Stomach (tissue), 9 donors: Measurements from ENCODE around the gene ZDHHC18. TPM values are rescaled to one million over a fixed set of nuclear protein-coding genes. Genes with fewer than 3 reads are reported as not detected.

Experiments
- DNase-seq, 2 donors: peaks; one replicate each; pipeline versions ENCODE4 v3.0.0 to v3.0.0-alpha.2; 2013 to 2019
- H3K27ac ChIP-seq, 5 donors: fragments of 200-600 bp in 4 of 5; sonication (generic) in 4 of 5; one replicate each; pipeline ENCODE4 v1.5.1; 2013 to 2019; ENCODE audit warnings: mild to moderate bottlenecking in 1 of 5, moderate library complexity in 1 of 5
- H3K27me3 ChIP-seq, 3 donors: fragments of 200-600 bp; sonication (generic); one replicate each; pipeline ENCODE4 v1.5.1; 2017 to 2019; ENCODE audit warnings: mixed run types in 1 of 3
- H3K36me3 ChIP-seq, 4 donors: fragments of 200-600 bp; sonication (generic); 1 replicate in 3 of 4; 2 replicates in 1 of 4; pipeline ENCODE4 v1.5.1; 2016 to 2019
- H3K4me1 ChIP-seq, 4 donors: fragments of 200-600 bp; sonication (generic); one replicate each; pipeline ENCODE4 v1.5.1; 2016 to 2019
- H3K4me3 ChIP-seq, 4 donors: fragments of 200-600 bp; sonication (generic) in 3 of 4; one replicate each; pipeline ENCODE4 v1.5.1; 2016 to 2019; ENCODE audit warnings: mild to moderate bottlenecking in 1 of 4
- H3K9me3 ChIP-seq, 4 donors: fragments of 200-600 bp; sonication (generic); one replicate each; pipeline ENCODE4 v1.5.1; 2016 to 2019
- CTCF ChIP-seq, 7 experiments: fragments of 450-650 bp in 4 of 7; fragments of 200-600 bp in 3 of 7; sonication (generic) in 3 of 7; IDR thresholded peaks; one replicate each; pipeline ENCODE4 v1.5.1; 2016 to 2019; ENCODE audit warnings: antibody characterized with exemption in 7 of 7, control low read depth in 2 of 7, mild to moderate bottlenecking in 1 of 7
- EP300 ChIP-seq: sonication (generic); formaldehyde crosslinking; IDR thresholded peaks from one replicate; pipeline ENCODE4 v1.6.1; 2017; ENCODE audit warnings: antibody characterized with exemption
- POLR2A ChIP-seq, 4 donors: fragments of 450-650 bp; IDR thresholded peaks; one replicate each; pipeline ENCODE4 v1.6.1; 2016; ENCODE audit warnings: antibody characterized with exemption in 4 of 4, control low read depth in 2 of 4, mild to moderate bottlenecking in 1 of 4, moderate library complexity in 1 of 4
- POLR2AphosphoS5 ChIP-seq, 3 donors: sonication (generic); formaldehyde crosslinking; IDR thresholded peaks; one replicate each; pipeline ENCODE4 v1.6.1; 2016; ENCODE audit warnings: antibody characterized with exemption in 3 of 3
- WGBS, 5 donors: extraction: QIAGEN DNeasy Blood & Tissue Kit in 3 of 5; methylation state at CpG; one replicate each; pipeline versions ENCODE4 v1.1.5 to v1.1.7; 2013 to 2018; 5-methylcytosine and 5-hydroxymethylcytosine counted together
- intact Hi-C: fragments of 100-400 bp; cut with DNase I; formaldehyde crosslinking; loops from one replicate; pipeline ENCODE4 v1.15.1; 2023; ENCODE audit warnings: low total_unique reads
- polyA plus RNA-seq, 3 donors: library from polyadenylated mRNA; stranded (reverse); fragments of 200-250 nt; gene quantifications; one replicate each; pipeline ENCODE4 v1.2.3, GENCODE V29; 2013
- total RNA-seq, 5 donors: library from RNA; depleted of rRNA; stranded (reverse); fragments of >200 nt; gene quantifications; one replicate each; pipeline versions ENCODE4 v1.1.0 to v1.2.3, GENCODE V29; 2014 to 2016
- donor health status: healthy with polysubstance abuse.
- donor health status: Bipolar disorder and iron deficiency.
- donor health status: healthy.

The ZDHHC18 gene
- total and polyA plus RNA-seq, 8 donors = 5.2 to 81.7 (median 9.2) TPM

GRCh38 chr1:26787706-26788514 is 38.6 kb upstream of the ZDHHC18 start, which contains the start of gene PIGV:
Gene PIGV, plus strand, starts transcription at chr1:26787950. Its CDS starts 2,866 bp downstream, at chr1:26790816.
- Histone ChIP-seq H3K36me3 (peaks cover 3 to 19% (median 14%) of the 10 kb centered on the region in 4 donors), H3K4me1 (peaks cover 43 to 76% (median 60%) of the 10 kb centered on the region in 4 donors), H3K4me3 (peak within 1 kb of the TSS; percentile 62 to 80 (median 72)), H3K9me3 (no peaks in the 10 kb centered on the region), H3K27me3 (no peaks in the 10 kb centered on the region), H3K27ac (peak within 1 kb of the TSS; percentile 97 to 100 (median 98))
- intact Hi-C loops = loop anchor here (10.0 kb wide), 1 partner anchor 103 kb away; no protein-coding TSS in a partner anchor
- 0% methylated on average over 35 to 63 of the region's 63 CpGs for WGBS, 5 donors
- TF ChIP-seq CTCF (IDR thresholded peaks at IDR 0.05) = peak in 4 of 7 experiments; percentile 12 to 50 (median 29)
- no peak for TF ChIP-seq EP300
- peak in 1 of 4 donors; percentile 50 for TF ChIP-seq POLR2A (IDR thresholded peaks at IDR 0.05)
- TF ChIP-seq POLR2AphosphoS5 (IDR thresholded peaks at IDR 0.05) = peak; percentile 62 to 89 (median 63)
- DNase-seq = peak; percentile 89 to 96

- WGBS, 5 donors = 1 to 5% (median 1%) methylated on average over 10 of the region's 10 CpGs
- no peak for DNase-seq
- H3K36me3 ChIP-seq = peaks cover 3 to 23% (median 19%) of the 10 kb centered on the region in 4 donors
- no peak for TF ChIP-seq EP300
- no peak for TF ChIP-seq POLR2A (IDR thresholded peaks at IDR 0.05)
- TF ChIP-seq CTCF (IDR thresholded peaks at IDR 0.05) = no peak
- TF ChIP-seq POLR2AphosphoS5 (IDR thresholded peaks at IDR 0.05) = no peak
- H3K27ac ChIP-seq = peak overlapping the region; percentile 97 to 100 (median 98)
- peaks cover 38 to 71% (median 55%) of the 10 kb centered on the region in 4 donors for H3K4me1 ChIP-seq
- H3K9me3 ChIP-seq = no peaks in the 10 kb centered on the region
- peak overlapping the region; percentile 62 to 80 (median 72) for H3K4me3 ChIP-seq
- intact Hi-C loops = loop anchor here (10.0 kb wide), 1 partner anchor 104 kb away; no protein-coding TSS in a partner anchor
- H3K27me3 ChIP-seq = no peaks in the 10 kb centered on the region
Measured at GRCh38 chr1:26788515-26788785, 38.0 kb upstream of the ZDHHC18 start.

GRCh38 chr1:26788836-26789611 is 37.5 kb upstream of the ZDHHC18 start:
- Histone ChIP-seq H3K4me3 (peak overlapping the region; percentile 62 to 80 (median 72)), H3K9me3 (no peaks in the 10 kb centered on the region), H3K36me3 (peaks cover 4 to 29% (median 25%) of the 10 kb centered on the region in 4 donors), H3K27me3 (no peaks in the 10 kb centered on the region), H3K4me1 (peaks cover 32 to 65% (median 49%) of the 10 kb centered on the region in 4 donors), H3K27ac (peak overlapping the region; percentile 97 to 100 (median 98))
- 0 to 1% (median 0%) methylated on average over 19 of the region's 19 CpGs for WGBS, 5 donors
- DNase-seq = peak; percentile 86 to 95
- intact Hi-C loops = loop anchor here (10.0 kb wide), 1 partner anchor 104 kb away; no protein-coding TSS in a partner anchor
- TF ChIP-seq POLR2A (IDR thresholded peaks at IDR 0.05) (no peak), POLR2AphosphoS5 (IDR thresholded peaks at IDR 0.05) (peak in 2 of 3 donors; percentile 49 to 78), CTCF (IDR thresholded peaks at IDR 0.05) (peak in 5 of 7 experiments; percentile 91 to 98 (median 95))

- Histone ChIP-seq H3K4me3 (no peak overlapping the region), H3K36me3 (peaks cover 9 to 34% (median 30%) of the 10 kb centered on the region in 4 donors), H3K27ac (peak overlapping the region in 3 of 5 donors; percentile 97 to 100 (median 98)), H3K4me1 (peaks cover 27 to 60% (median 44%) of the 10 kb centered on the region in 4 donors), H3K27me3 (no peaks in the 10 kb centered on the region), H3K9me3 (no peaks in the 10 kb centered on the region)
- TF ChIP-seq CTCF (IDR thresholded peaks at IDR 0.05) (no peak), EP300 (no peak), POLR2A (IDR thresholded peaks at IDR 0.05) (no peak), POLR2AphosphoS5 (IDR thresholded peaks at IDR 0.05) (no peak)
- intact Hi-C loops = loop anchor here (10.0 kb wide), 1 partner anchor 105 kb away; no protein-coding TSS in a partner anchor
- no peak for DNase-seq
- WGBS, 5 donors = 54 to 64% (median 60%) methylated on average over 3 of the region's 3 CpGs
Measured at GRCh38 chr1:26789612-26789865, 36.9 kb upstream of the ZDHHC18 start.
